H9 (cell line): ENCODE results near the gene LGALS7. TPM values are rescaled to one million over a fixed set of nuclear protein-coding genes. Genes with fewer than 3 reads are reported as not detected.
"Not testable (repeated sequence)": the region's sequence is repeated elsewhere in the genome, so short reads cannot be mapped to it uniquely, and the experiment has no call there.

Experiments
- DNase-seq: peaks from one replicate; pipeline ENCODE4 v3.0.0-alpha.2; 2017
- H2AFZ ChIP-seq: one replicate; pipeline ENCODE4 v1.6.1; 2013; ENCODE audit warnings: mild to moderate bottlenecking, low read length, control low read depth, moderate library complexity
- H2AK5ac ChIP-seq: 2 replicates; pipeline ENCODE4 v1.6.1; 2013; ENCODE audit warnings: low read length, control low read depth, mixed read lengths; ENCODE audit not compliant: insufficient read length
- H2BK120ac ChIP-seq: one replicate; pipeline ENCODE4 v1.6.1; 2013; ENCODE audit warnings: low read depth, mild to moderate bottlenecking, low read length, control low read depth, inconsistent platforms; ENCODE audit not compliant: poor library complexity, severe bottlenecking
- H2BK12ac ChIP-seq: 2 replicates; pipeline ENCODE4 v1.6.1; 2013; ENCODE audit warnings: low read length, control low read depth, mixed read lengths, low read depth; ENCODE audit not compliant: insufficient read length
- H2BK15ac ChIP-seq: 2 replicates; pipeline ENCODE4 v1.6.1; 2013; ENCODE audit warnings: low read depth, low read length, control low read depth
- H2BK20ac ChIP-seq: one replicate; pipeline ENCODE4 v1.6.1; 2013; ENCODE audit warnings: low read depth, mild to moderate bottlenecking, low read length, control low read depth, inconsistent platforms; ENCODE audit not compliant: poor library complexity, severe bottlenecking
- H2BK5ac ChIP-seq: 2 replicates; pipeline ENCODE4 v1.6.1; 2013; ENCODE audit warnings: low read length, control low read depth, mixed read lengths; ENCODE audit not compliant: insufficient read length
- H3K14ac ChIP-seq: 2 replicates; pipeline ENCODE4 v1.6.1; 2013; ENCODE audit warnings: low read length, control low read depth; ENCODE audit not compliant: insufficient read depth
- H3K18ac ChIP-seq: 2 replicates; pipeline ENCODE4 v1.6.1; 2013; ENCODE audit warnings: low read depth, mild to moderate bottlenecking, mixed read lengths, low read length, control low read depth; ENCODE audit not compliant: insufficient read length
- H3K23ac ChIP-seq: 2 replicates; pipeline ENCODE4 v1.6.1; 2013; ENCODE audit warnings: low read length, control low read depth, mixed read lengths, low read depth; ENCODE audit not compliant: insufficient read length
- H3K23me2 ChIP-seq: 2 replicates; pipeline ENCODE4 v1.6.1; 2013; ENCODE audit warnings: low read depth, mild to moderate bottlenecking, mixed read lengths, low read length, control low read depth; ENCODE audit not compliant: insufficient read length, poor library complexity, severe bottlenecking
- H3K27ac ChIP-seq: 2 replicates; pipeline ENCODE4 v1.5.1; 2013; ENCODE audit warnings: low read length, control low read depth, mixed read lengths, low read depth; ENCODE audit not compliant: insufficient read length
- H3K27me3 ChIP-seq: 2 replicates; pipeline ENCODE4 v1.6.1; 2013; ENCODE audit warnings: low read length, control low read depth, inconsistent platforms; ENCODE audit not compliant: insufficient read depth
- H3K4ac ChIP-seq: 2 replicates; pipeline ENCODE4 v1.6.1; 2013; ENCODE audit warnings: low read depth, mild to moderate bottlenecking, control low read depth, inconsistent platforms, low read length, moderate library complexity
- H3K4me1 ChIP-seq: 2 replicates; pipeline ENCODE4 v1.6.1; 2013; ENCODE audit warnings: low read length, control low read depth, inconsistent platforms; ENCODE audit not compliant: insufficient read depth
- H3K4me2 ChIP-seq: 2 replicates; pipeline ENCODE4 v1.6.1; 2013; ENCODE audit warnings: low read length, control low read depth, mixed read lengths; ENCODE audit not compliant: insufficient read length, insufficient read depth
- H3K56ac ChIP-seq: 2 replicates; pipeline ENCODE4 v1.6.1; 2013; ENCODE audit warnings: low read depth, mild to moderate bottlenecking, mixed read lengths, low read length, control low read depth; ENCODE audit not compliant: insufficient read length
- H3K79me1 ChIP-seq: 2 replicates; pipeline ENCODE4 v1.6.1; 2013; ENCODE audit warnings: low read depth, mild to moderate bottlenecking, moderate library complexity, low read length, control low read depth, inconsistent platforms; ENCODE audit not compliant: insufficient read depth, poor library complexity, severe bottlenecking
- H3K79me2 ChIP-seq: 2 replicates; pipeline ENCODE4 v1.6.1; 2013; ENCODE audit warnings: low read length, control low read depth, inconsistent platforms; ENCODE audit not compliant: insufficient read depth
- H3K9ac ChIP-seq: 2 replicates; pipeline ENCODE4 v1.6.1; 2013; ENCODE audit warnings: low read length, control low read depth, mixed read lengths; ENCODE audit not compliant: insufficient read length; ENCODE audit errors: extremely low read depth
- H3K9me3 ChIP-seq: one replicate; pipeline ENCODE4 v1.6.1; 2013; ENCODE audit warnings: low read depth, low read length, inconsistent platforms; ENCODE audit not compliant: control insufficient read depth
- H3T11ph ChIP-seq: one replicate; pipeline ENCODE4 v1.6.1; 2013; ENCODE audit warnings: mild to moderate bottlenecking, low read length, control low read depth, inconsistent platforms
- H4K20me1 ChIP-seq: one replicate; pipeline ENCODE4 v1.6.1; 2013; ENCODE audit not compliant: control insufficient read depth, insufficient read length, insufficient read depth
- H4K5ac ChIP-seq: 2 replicates; pipeline ENCODE4 v1.6.1; 2013; ENCODE audit warnings: low read depth, mild to moderate bottlenecking, mixed read lengths, low read length, control low read depth; ENCODE audit not compliant: insufficient read length
- H4K8ac ChIP-seq: replicated peaks from 2 replicates; pipeline ENCODE4 v1.6.1; 2013; ENCODE audit warnings: low read length, control low read depth, mixed read lengths, low read depth; ENCODE audit not compliant: insufficient read length
- H4K91ac ChIP-seq: 2 replicates; pipeline ENCODE4 v1.6.1; 2013; ENCODE audit warnings: low read depth, mild to moderate bottlenecking, moderate library complexity, mixed read lengths, low read length, control low read depth; ENCODE audit not compliant: insufficient read length
- H3K27ac Mint-ChIP-seq, 3 experiments: 2 replicates in 2 of 3; 3 replicates in 1 of 3; pipeline ENCODE4 v1.8.0; 2020 to 2021; ENCODE audit warnings: mixed read lengths in 3 of 3, mild to moderate bottlenecking in 1 of 3, moderate library complexity in 1 of 3
- H3K27me3 Mint-ChIP-seq: 2 replicates; pipeline ENCODE4 v1.8.0; 2021; ENCODE audit warnings: low read depth, mild to moderate bottlenecking, moderate library complexity, mixed read lengths
- H3K36me3 Mint-ChIP-seq, 3 experiments: 2 replicates in 2 of 3; 3 replicates in 1 of 3; pipeline ENCODE4 v1.8.0; 2020 to 2021; ENCODE audit warnings: low read depth in 3 of 3, mixed read lengths in 3 of 3; ENCODE audit not compliant: insufficient read depth in 1 of 3
- H3K4me1 Mint-ChIP-seq, 2 experiments: 2 replicates each; pipeline ENCODE4 v1.8.0; 2020; ENCODE audit warnings: mixed read lengths in 2 of 2
- H3K4me3 Mint-ChIP-seq, 2 experiments: 2 replicates in 1 of 2; 3 replicates in 1 of 2; pipeline ENCODE4 v1.8.0; 2020 to 2021; ENCODE audit warnings: mild to moderate bottlenecking in 2 of 2, mixed read lengths in 2 of 2, moderate library complexity in 1 of 2
- H3K9me3 Mint-ChIP-seq, 2 experiments: 2 replicates in 1 of 2; 3 replicates in 1 of 2; pipeline ENCODE4 v1.8.0; 2020; ENCODE audit warnings: mild to moderate bottlenecking in 2 of 2, mixed read lengths in 2 of 2, moderate library complexity in 1 of 2
- WGBS: extraction: QIAGEN DNeasy Blood & Tissue Kit; methylation state at CpG from one replicate; pipeline ENCODE4 v1.1.7; 2013; ENCODE audit warnings: missing lambda C conversion rate, low lambda C conversion rate, mixed read lengths; ENCODE audit not compliant: insufficient read length; ENCODE audit errors: extremely low coverage; 5-methylcytosine and 5-hydroxymethylcytosine counted together
- total RNA-seq: library from RNA; stranded (reverse); gene quantifications from 2 replicates; pipeline ENCODE4 v1.2.1, GENCODE V29; 2021

Gene LGALS7
- total RNA-seq, 1 experiment from 2014 or later, result not detected

GRCh38 chr19:38770949-38771275 is 2.4 kb downstream of the LGALS7 start:
- not testable (repeated sequence) for H3K56ac ChIP-seq, H3K79me1 ChIP-seq, H3K4ac ChIP-seq, H3K14ac ChIP-seq, H3K9me3 ChIP-seq, H4K20me1 ChIP-seq, H3K36me3 Mint-ChIP-seq, H2AFZ ChIP-seq, H3K18ac ChIP-seq, H3K27ac ChIP-seq, H3K23me2 ChIP-seq, H2BK5ac ChIP-seq, H2BK120ac ChIP-seq, H2BK12ac ChIP-seq, H3K4me3 Mint-ChIP-seq, H3K27me3 Mint-ChIP-seq, H2BK20ac ChIP-seq, H3K27ac Mint-ChIP-seq, H3K4me1 ChIP-seq, H3T11ph ChIP-seq, H3K4me2 ChIP-seq, H4K8ac ChIP-seq, H3K23ac ChIP-seq, H4K91ac ChIP-seq, H3K9ac ChIP-seq, H3K4me1 Mint-ChIP-seq, H2AK5ac ChIP-seq, H2BK15ac ChIP-seq, H3K9me3 Mint-ChIP-seq, H4K5ac ChIP-seq, H3K79me2 ChIP-seq, H3K27me3 ChIP-seq, DNase-seq
- whole genome bisulfite sequencing, result no CpG with 5 or more reads among the region's 22 CpGs

DNA sequence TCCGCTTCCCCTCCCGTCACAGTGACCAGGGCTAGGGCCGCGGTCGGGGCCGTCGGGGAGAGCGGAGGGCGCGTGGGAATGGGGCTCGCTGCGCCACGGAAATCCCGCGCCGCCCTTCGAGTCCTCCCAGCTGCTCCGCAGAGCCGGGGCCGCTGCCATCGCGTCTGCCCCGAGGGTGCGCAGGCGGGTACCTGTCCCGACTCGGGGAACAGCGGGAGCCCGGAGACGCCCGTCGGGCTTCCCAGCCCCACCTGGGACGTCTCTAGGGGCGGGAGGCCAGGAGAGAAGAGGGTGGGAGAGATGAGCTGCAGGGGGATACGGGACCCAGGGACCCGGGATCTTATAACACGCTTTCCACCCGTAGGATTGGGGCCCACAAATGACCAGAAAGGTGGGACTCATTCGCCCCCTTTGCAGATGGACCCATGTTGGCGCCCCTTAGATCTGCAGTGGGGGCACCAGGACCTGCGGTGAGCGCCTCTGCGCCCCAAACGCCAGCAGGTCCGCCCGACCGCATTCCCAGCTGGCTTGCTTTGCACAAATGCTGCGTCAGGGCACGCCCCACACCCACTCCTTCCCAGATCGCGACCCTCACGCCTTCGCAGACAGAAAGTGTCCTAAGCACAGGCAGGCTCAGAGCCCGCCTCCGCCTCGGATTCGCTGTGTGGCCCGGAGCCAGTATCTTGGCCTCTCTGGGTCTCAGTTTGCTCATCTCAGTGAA is 2.9 kb downstream of the LGALS7 start:
- not testable (repeated sequence) for H3K23me2 ChIP-seq, H3K14ac ChIP-seq, H4K91ac ChIP-seq, H3K79me1 ChIP-seq, H3K36me3 Mint-ChIP-seq, H3K18ac ChIP-seq, H3K27me3 Mint-ChIP-seq, H4K20me1 ChIP-seq, H2BK5ac ChIP-seq, H2AK5ac ChIP-seq, H2BK12ac ChIP-seq, H3K4me3 Mint-ChIP-seq, H2BK120ac ChIP-seq, H3K4ac ChIP-seq, H3K4me1 Mint-ChIP-seq, H4K8ac ChIP-seq, H3K9me3 Mint-ChIP-seq, H3K9me3 ChIP-seq, H3K27ac ChIP-seq, H4K5ac ChIP-seq, H3T11ph ChIP-seq, H3K56ac ChIP-seq, H3K4me1 ChIP-seq, H2BK20ac ChIP-seq, H3K23ac ChIP-seq, H3K9ac ChIP-seq, H3K27me3 ChIP-seq, H3K27ac Mint-ChIP-seq, DNase-seq, H3K79me2 ChIP-seq, H2AFZ ChIP-seq, H2BK15ac ChIP-seq
- peak overlapping the region; percentile 17 for H3K4me2 ChIP-seq
- WGBS, result no CpG with 5 or more reads among the region's 58 CpGs
